ENCODE results near the gene CD4. TPM values are rescaled to one million over a fixed set of nuclear protein-coding genes. Genes with fewer than 3 reads are reported as not detected.

CD4 gene
- total and polyA plus RNA-seq, 8 donors = 2.0 to 25.9 (median 7.3) TPM; not detected in 2

DNA sequence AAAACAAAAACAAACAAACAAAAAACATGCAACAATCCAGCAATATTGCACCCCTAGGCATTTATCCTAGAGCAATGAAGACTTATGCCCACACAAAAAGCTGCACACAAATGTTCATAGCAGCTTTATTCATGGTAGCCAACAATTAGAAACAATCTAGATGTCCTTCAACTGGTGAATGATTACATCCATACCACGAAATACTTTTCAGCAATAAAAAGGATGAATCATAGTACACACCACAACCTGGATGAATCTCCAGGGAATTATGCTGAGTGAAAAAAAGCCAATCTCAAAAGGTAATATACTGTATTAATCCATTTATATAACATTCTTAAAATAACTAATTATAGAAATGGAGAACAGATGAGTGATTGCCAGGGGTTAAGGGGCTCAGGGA, 17.8 kb downstream of the CD4 start:
- WGBS, 5 donors = 57 to 75% (median 68%) methylated on average over 1 of the region's 1 CpG
- H3K4me1 ChIP-seq = no peaks in the 10 kb centered on the region
- H3K36me3 ChIP-seq = no peaks in the 10 kb centered on the region
- H3K4me3 ChIP-seq = no peak overlapping the region
- no peaks in the 10 kb centered on the region for H3K9me3 ChIP-seq
- intact Hi-C loops (cut with DNase I; ENCODE audit: low total_unique reads) = no loop called here
- TF ChIP-seq POLR2AphosphoS5 (IDR thresholded peaks at IDR 0.05) (no peak), EP300 (IDR thresholded peaks at IDR 0.05) (no peak), POLR2A (IDR thresholded peaks at IDR 0.05) (no peak)
- TF ChIP-seq, protein P1, sequence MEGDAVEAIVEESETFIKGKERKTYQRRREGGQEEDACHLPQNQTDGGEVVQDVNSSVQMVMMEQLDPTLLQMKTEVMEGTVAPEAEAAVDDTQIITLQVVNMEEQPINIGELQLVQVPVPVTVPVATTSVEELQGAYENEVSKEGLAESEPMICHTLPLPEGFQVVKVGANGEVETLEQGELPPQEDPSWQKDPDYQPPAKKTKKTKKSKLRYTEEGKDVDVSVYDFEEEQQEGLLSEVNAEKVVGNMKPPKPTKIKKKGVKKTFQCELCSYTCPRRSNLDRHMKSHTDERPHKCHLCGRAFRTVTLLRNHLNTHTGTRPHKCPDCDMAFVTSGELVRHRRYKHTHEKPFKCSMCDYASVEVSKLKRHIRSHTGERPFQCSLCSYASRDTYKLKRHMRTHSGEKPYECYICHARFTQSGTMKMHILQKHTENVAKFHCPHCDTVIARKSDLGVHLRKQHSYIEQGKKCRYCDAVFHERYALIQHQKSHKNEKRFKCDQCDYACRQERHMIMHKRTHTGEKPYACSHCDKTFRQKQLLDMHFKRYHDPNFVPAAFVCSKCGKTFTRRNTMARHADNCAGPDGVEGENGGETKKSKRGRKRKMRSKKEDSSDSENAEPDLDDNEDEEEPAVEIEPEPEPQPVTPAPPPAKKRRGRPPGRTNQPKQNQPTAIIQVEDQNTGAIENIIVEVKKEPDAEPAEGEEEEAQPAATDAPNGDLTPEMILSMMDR (IDR thresholded peaks at IDR 0.05) = no peak
- no peak overlapping the region for H3K27ac ChIP-seq
- DNase-seq = no peak
- no peaks in the 10 kb centered on the region for H3K27me3 ChIP-seq

DNA sequence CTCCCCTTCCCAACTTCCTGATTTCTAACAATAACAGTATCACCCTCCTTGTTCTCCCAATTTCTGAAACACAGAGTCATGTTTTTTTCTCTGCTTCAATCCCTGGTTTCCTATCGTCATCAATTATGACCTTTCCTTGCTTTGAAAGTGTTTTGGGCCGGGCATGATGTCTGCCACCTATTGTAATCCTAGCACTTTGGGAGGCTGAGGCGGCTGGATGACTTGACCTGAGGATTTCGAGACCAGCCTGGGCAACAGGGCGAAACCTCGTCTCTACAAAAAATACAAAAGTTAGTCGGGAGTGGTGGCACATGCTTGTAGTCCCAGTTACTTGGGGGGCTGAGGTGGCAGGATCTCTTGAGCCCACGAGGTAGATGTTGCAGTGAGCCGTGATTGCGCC, 19.7 kb downstream of the CD4 start:
- Histone ChIP-seq H3K4me3 (no peak overlapping the region), H3K4me1 (no peaks in the 10 kb centered on the region), H3K36me3 (no peaks in the 10 kb centered on the region), H3K27me3 (no peaks in the 10 kb centered on the region), H3K27ac (no peak overlapping the region), H3K9me3 (no peaks in the 10 kb centered on the region)
- 78 to 87% (median 81%) methylated on average over 10 of the region's 10 CpGs for WGBS, 5 donors
- DNase-seq = no peak
- TF ChIP-seq, protein P1 (IDR thresholded peaks at IDR 0.05) = no peak
- no peak for TF ChIP-seq POLR2AphosphoS5 (IDR thresholded peaks at IDR 0.05)
- TF ChIP-seq POLR2A (IDR thresholded peaks at IDR 0.05) = no peak
- no peak for TF ChIP-seq EP300 (IDR thresholded peaks at IDR 0.05)
- intact Hi-C loops (cut with DNase I; ENCODE audit: low total_unique reads) = no loop called here

DNA sequence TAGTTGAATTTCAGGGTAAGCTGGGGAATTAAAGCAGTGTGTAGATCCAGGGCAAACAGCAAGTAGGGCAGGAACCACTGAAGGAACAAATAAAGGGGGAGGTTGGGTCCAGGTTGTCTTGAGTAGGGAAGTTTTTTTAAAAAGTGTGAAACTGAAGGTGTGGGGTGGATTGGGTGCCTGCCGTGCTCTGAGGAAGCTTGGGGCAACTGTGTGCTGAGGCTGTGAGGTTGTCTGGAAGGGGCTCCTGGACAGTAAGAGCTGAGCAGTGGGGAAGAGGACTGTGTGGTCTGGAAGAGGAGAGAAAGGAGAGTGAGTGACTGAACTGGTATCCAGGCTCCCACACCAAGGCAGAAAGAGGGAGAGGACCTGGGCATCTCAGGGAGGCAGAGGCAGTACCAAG, 21.4 kb downstream of the CD4 start:
- intact Hi-C loops (cut with DNase I; ENCODE audit: low total_unique reads) = no loop called here
- DNase-seq = no peak
- H3K9me3 ChIP-seq = no peaks in the 10 kb centered on the region
- WGBS, 5 donors = 43 to 75% (median 57%) methylated on average over 1 of the region's 1 CpG
- no peak overlapping the region for H3K4me3 ChIP-seq
- H3K27me3 ChIP-seq = peaks cover 0 to 11% (median 0%) of the 10 kb centered on the region in 3 donors
- peaks cover 0 to 4% (median 0%) of the 10 kb centered on the region in 4 donors for H3K36me3 ChIP-seq
- no peaks in the 10 kb centered on the region for H3K4me1 ChIP-seq
- no peak overlapping the region for H3K27ac ChIP-seq
- TF ChIP-seq POLR2A (IDR thresholded peaks at IDR 0.05) = no peak
- TF ChIP-seq EP300 (IDR thresholded peaks at IDR 0.05) = no peak
- no peak for TF ChIP-seq POLR2AphosphoS5 (IDR thresholded peaks at IDR 0.05)
- TF ChIP-seq, protein P1 (IDR thresholded peaks at IDR 0.05) = no peak

DNA sequence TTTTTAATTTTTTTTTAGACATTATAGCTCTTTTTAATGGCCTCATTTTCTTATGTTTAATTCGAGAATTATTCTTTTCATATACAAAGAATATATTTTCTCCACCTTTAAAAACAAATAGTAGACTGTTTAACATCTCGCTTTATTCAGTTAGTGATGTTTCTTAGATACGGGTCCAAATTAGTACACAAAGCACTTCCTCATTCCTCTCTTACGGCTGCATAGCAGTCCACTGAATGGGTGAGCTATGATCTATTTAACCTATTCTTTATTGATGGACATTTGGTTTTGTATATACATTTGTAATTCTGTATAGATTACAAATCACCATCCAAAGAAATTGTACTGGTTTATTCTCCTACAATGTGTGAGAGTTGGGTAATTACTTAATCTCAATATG, 24.0 kb downstream of the CD4 start:
- H3K4me3 ChIP-seq = no peak overlapping the region
- H3K9me3 ChIP-seq = no peaks in the 10 kb centered on the region
- H3K27me3 ChIP-seq = peaks cover 0 to 11% (median 0%) of the 10 kb centered on the region in 3 donors
- H3K27ac ChIP-seq = no peak overlapping the region
- H3K4me1 ChIP-seq = no peaks in the 10 kb centered on the region
- no peak for DNase-seq
- H3K36me3 ChIP-seq = peaks cover 0 to 4% (median 0%) of the 10 kb centered on the region in 4 donors
- TF ChIP-seq EP300 (IDR thresholded peaks at IDR 0.05) (no peak), POLR2A (IDR thresholded peaks at IDR 0.05) (no peak), POLR2AphosphoS5 (IDR thresholded peaks at IDR 0.05) (no peak)
- TF ChIP-seq, protein P1 (IDR thresholded peaks at IDR 0.05) = no peak
- intact Hi-C loops (cut with DNase I; ENCODE audit: low total_unique reads) = no loop called here
- WGBS, 5 donors = 25 to 39% (median 34%) methylated on average over 4 of the region's 4 CpGs

Data from stomach (tissue), 9 donors.